HG03432 (cell line): ENCODE results near the gene PAQR3.

Experiments used
- ATAC-seq: cut with Tn5 transposase; IDR thresholded peaks from one replicate; pipeline ENCODE4 v1.9.1; 2021; ENCODE audit warnings: mild to moderate bottlenecking, moderate library complexity; ENCODE audit not compliant: unreplicated experiment

PAQR3 gene

GRCh38 chr4:78938868-78939666 lies at the start of gene PAQR3:
Gene PAQR3 (minus strand): TSS chr4:78939438. CDS start chr4:78939224, 214 bp downstream.
- peak; percentile 99 for ATAC-seq

- no peak for ATAC-seq
These were observed 48.4 kb upstream of the PAQR3 start for GRCh38 chr4:78987683-78988082.

- ATAC-seq = no peak
These were observed 45.4 kb upstream of the PAQR3 start for GRCh38 chr4:78984593-78984992.

GRCh38 chr4:78975865-78976264 lies 36.6 kb upstream of the PAQR3 start:
- no peak for ATAC-seq

GRCh38 chr4:78971776-78972175 lies 32.5 kb upstream of the PAQR3 start:
- ATAC-seq = no peak

GRCh38 chr4:78971326-78971725 lies 32.1 kb upstream of the PAQR3 start:
- ATAC-seq = no peak

GRCh38 chr4:78962597-78963115 lies 23.4 kb upstream of the PAQR3 start:
- ATAC-seq = no peak

GRCh38 chr4:78960926-78961325 lies 21.7 kb upstream of the PAQR3 start:
- ATAC-seq = no peak

- no peak for ATAC-seq
These were observed 17.7 kb upstream of the PAQR3 start for GRCh38 chr4:78956975-78957374.

GRCh38 chr4:78953769-78954666 lies 14.8 kb upstream of the PAQR3 start:
- ATAC-seq = no peak

GRCh38 chr4:78953231-78953630 lies 14.0 kb upstream of the PAQR3 start:
- ATAC-seq = no peak

- peak; percentile 81 for ATAC-seq
These were observed 12.7 kb upstream of the PAQR3 start for GRCh38 chr4:78951862-78952472.

- ATAC-seq = no peak
These were observed 10.5 kb upstream of the PAQR3 start for GRCh38 chr4:78949735-78950134.

GRCh38 chr4:78945651-78946179 lies 6.5 kb upstream of the PAQR3 start:
- ATAC-seq = no peak

- no peak for ATAC-seq
These were observed 5.1 kb upstream of the PAQR3 start for GRCh38 chr4:78944381-78944780.

GRCh38 chr4:78940752-78941151 lies 1.5 kb upstream of the PAQR3 start:
- no peak for ATAC-seq

GRCh38 chr4:78939667-78940008 lies 400 bp upstream of the PAQR3 start:
- peak; percentile 23 for ATAC-seq

GRCh38 chr4:78938474-78938867 lies 767 bp downstream of the PAQR3 start:
- ATAC-seq = no peak

- ATAC-seq = no peak
These were observed 1.4 kb downstream of the PAQR3 start for GRCh38 chr4:78937837-78938236.

GRCh38 chr4:78936989-78937388 lies 2.2 kb downstream of the PAQR3 start:
- ATAC-seq = no peak

- ATAC-seq = no peak
These were observed 9.1 kb downstream of the PAQR3 start for GRCh38 chr4:78930016-78930629.
